Vagina (tissue), 2 donors: Measurements from ENCODE around the gene DUSP5. TPM values are rescaled to one million over a fixed set of nuclear protein-coding genes. Genes with fewer than 3 reads are reported as not detected.
"Not testable (repeated sequence)": the region's sequence is repeated elsewhere in the genome, so short reads cannot be mapped to it uniquely, and the experiment has no call there.

Experiments
- DNase-seq, 2 donors: peaks; one replicate each; pipeline ENCODE4 v3.0.0-alpha.2; 2017; ENCODE audit errors: extremely low spot score in 2 of 2
- H3K27ac ChIP-seq: fragments of 200-600 bp; sonication (generic); one replicate; pipeline ENCODE4 v1.5.1; 2019
- H3K27me3 ChIP-seq: fragments of 200-600 bp; sonication (generic); one replicate; pipeline ENCODE4 v1.5.1; 2019
- H3K36me3 ChIP-seq, 2 donors: fragments of 200-600 bp; sonication (generic); one replicate each; pipeline ENCODE4 v1.5.1; 2017 to 2019
- H3K4me1 ChIP-seq: fragments of 200-600 bp; sonication (generic); one replicate; pipeline ENCODE4 v1.5.1; 2019
- H3K4me3 ChIP-seq, 2 donors: fragments of 200-600 bp; sonication (generic); 1 replicate in 1 of 2; 2 replicates in 1 of 2; pipeline ENCODE4 v1.5.1; 2016 to 2019
- H3K9me3 ChIP-seq: fragments of 200-600 bp; sonication (generic); one replicate; pipeline ENCODE4 v1.5.1; 2019
- POLR2A ChIP-seq, 2 donors: fragments of 450-650 bp; IDR thresholded peaks; one replicate each; pipeline ENCODE4 v1.6.1; 2017; ENCODE audit warnings: antibody characterized with exemption in 2 of 2, mild to moderate bottlenecking in 2 of 2, moderate library complexity in 2 of 2
- POLR2AphosphoS5 ChIP-seq, 2 donors: sonication (generic); formaldehyde crosslinking; IDR thresholded peaks; one replicate each; pipeline ENCODE4 v1.9.0; 2017; ENCODE audit warnings: antibody characterized with exemption in 2 of 2, mild to moderate bottlenecking in 2 of 2, low read depth in 1 of 2; ENCODE audit not compliant: insufficient read depth in 1 of 2
- intact Hi-C: fragments of 100-400 bp; cut with DNase I; formaldehyde crosslinking; loops from one replicate; pipeline ENCODE4 v1.15.1; 2023
- total RNA-seq: library from RNA; depleted of rRNA; stranded (reverse); fragments of >200 nt; gene quantifications from one replicate; pipeline ENCODE4 v1.2.3, GENCODE V29; 2016
- TF ChIP-seq, protein P1 (sequence below), 3 experiments: fragments of 450-650 bp in 2 of 3; fragments of 200-600 bp in 1 of 3; sonication (generic) in 1 of 3; IDR thresholded peaks; one replicate each; pipeline ENCODE4 v1.5.1; 2017 to 2019; ENCODE audit warnings: antibody characterized with exemption in 3 of 3, mild to moderate bottlenecking in 2 of 3, moderate library complexity in 2 of 3

The DUSP5 gene
- total RNA-seq, 1 donor from 2014 or later, result 75.1 TPM

DNA sequence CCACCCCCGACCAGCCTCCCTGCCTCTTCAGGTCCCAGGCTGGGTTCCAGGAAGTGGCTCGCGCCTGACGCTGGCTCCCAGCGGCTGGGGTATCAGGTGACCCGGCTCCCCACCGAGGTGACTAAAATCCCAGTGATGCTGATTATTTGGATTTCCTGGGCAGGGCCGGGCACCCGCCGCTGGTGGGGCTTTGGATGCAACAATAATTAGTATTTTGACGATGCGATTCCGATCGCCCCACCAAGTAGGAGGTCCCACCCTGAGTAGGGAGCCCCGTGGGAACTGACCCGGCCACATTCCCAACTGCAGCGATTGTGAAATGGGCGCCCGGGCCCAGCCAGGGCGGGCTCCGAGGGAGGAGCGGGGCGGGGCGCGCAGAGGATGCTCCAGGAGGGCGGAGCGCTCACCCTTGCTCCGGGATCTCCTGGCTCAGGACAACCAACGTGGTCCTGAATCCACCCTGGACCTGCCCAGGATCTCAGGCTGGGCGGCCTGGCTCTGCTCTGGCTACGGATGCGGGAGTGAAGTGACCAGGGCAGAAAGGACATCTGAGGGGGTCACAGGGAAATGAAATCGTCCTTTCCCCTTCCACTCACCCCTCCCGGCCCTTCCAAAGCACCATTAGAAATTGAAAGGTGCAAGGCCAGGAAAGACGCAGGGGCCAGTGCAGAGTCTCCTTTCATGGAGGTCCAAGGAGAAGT lies 32.6 kb downstream of the DUSP5 start:
- intact Hi-C loops, result no loop called here
- Histone ChIP-seq H3K27ac (no peak overlapping the region), H3K9me3 (no peaks in the 10 kb centered on the region), H3K27me3 (no peaks in the 10 kb centered on the region), H3K4me3 (peak overlapping the region; percentile 23 to 33), H3K36me3 (no peaks in the 10 kb centered on the region), H3K4me1 (peaks cover 8% of the 10 kb centered on the region)
- DNase-seq, result peak; percentile 76 to 85
- TF ChIP-seq POLR2AphosphoS5 (IDR thresholded peaks at IDR 0.05; ENCODE audit: insufficient read depth in 1 of 2, low read depth in 1 of 2) (peak in 1 of 2 donors; percentile 51), POLR2A (IDR thresholded peaks at IDR 0.05) (no peak)
- TF ChIP-seq, protein P1, sequence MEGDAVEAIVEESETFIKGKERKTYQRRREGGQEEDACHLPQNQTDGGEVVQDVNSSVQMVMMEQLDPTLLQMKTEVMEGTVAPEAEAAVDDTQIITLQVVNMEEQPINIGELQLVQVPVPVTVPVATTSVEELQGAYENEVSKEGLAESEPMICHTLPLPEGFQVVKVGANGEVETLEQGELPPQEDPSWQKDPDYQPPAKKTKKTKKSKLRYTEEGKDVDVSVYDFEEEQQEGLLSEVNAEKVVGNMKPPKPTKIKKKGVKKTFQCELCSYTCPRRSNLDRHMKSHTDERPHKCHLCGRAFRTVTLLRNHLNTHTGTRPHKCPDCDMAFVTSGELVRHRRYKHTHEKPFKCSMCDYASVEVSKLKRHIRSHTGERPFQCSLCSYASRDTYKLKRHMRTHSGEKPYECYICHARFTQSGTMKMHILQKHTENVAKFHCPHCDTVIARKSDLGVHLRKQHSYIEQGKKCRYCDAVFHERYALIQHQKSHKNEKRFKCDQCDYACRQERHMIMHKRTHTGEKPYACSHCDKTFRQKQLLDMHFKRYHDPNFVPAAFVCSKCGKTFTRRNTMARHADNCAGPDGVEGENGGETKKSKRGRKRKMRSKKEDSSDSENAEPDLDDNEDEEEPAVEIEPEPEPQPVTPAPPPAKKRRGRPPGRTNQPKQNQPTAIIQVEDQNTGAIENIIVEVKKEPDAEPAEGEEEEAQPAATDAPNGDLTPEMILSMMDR (IDR thresholded peaks at IDR 0.05), result no peak

DNA sequence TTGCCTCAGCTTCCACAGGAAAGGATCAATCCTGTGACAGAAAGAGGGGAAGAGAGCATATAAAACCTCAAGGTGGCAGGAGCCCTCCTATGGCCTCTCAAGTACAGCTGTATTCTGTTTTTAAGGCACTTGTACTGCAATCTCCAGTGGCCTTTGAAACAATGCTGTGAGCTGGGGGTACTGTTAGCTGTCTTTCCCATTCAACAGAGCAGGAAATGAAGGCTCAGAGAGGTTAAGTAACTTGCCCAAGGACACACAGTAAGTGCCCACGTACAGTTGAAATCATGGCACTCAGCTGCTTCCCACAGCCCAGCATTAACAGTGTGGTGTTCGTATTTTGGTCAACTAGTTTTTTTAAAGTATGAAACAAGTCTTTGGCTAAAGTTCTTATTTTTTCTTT lies 34.0 kb downstream of the DUSP5 start:
- intact Hi-C loops, result no loop called here
- peak in 1 of 2 donors; percentile 42 for DNase-seq
- TF ChIP-seq, protein P1 (IDR thresholded peaks at IDR 0.05), result no peak
- TF ChIP-seq POLR2A (IDR thresholded peaks at IDR 0.05) (no peak), POLR2AphosphoS5 (IDR thresholded peaks at IDR 0.05; ENCODE audit: insufficient read depth in 1 of 2, low read depth in 1 of 2) (no peak)

DNA sequence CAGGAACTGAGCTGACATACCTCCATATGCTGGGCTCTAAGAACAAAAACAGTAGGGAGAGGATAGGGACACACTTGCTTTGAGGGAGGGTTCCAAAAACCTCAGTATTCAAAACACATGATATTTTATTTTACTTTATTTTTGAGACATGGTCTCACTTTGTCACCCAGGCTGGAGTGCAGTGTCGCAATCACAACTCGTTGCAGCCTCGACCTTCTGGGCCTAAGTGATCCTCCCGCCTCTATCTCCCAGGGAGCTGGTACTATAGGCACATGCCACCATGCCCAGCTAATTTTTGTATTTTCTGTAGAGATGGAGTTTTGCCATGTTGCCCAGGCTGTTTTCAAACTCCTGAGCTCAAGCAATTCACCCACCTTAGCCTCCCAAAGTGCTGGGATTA lies 34.9 kb downstream of the DUSP5 start:
- H3K36me3 ChIP-seq, intact Hi-C loops, DNase-seq, H3K27ac ChIP-seq, H3K4me3 ChIP-seq, H3K9me3 ChIP-seq, H3K27me3 ChIP-seq, H3K4me1 ChIP-seq: not testable (repeated sequence)

More for the DNA sequence above, 34.0 kb downstream of the DUSP5 start:
- Histone ChIP-seq H3K9me3 (no peaks in the 10 kb centered on the region), H3K4me1 (peaks cover 8% of the 10 kb centered on the region), H3K4me3 (no peak overlapping the region), H3K27ac (no peak overlapping the region), H3K27me3 (no peaks in the 10 kb centered on the region), H3K36me3 (no peaks in the 10 kb centered on the region)

- Histone ChIP-seq H3K4me3 (no peak overlapping the region), H3K36me3 (no peaks in the 10 kb centered on the region), H3K4me1 (peaks cover 8% of the 10 kb centered on the region), H3K27ac (no peak overlapping the region), H3K27me3 (no peaks in the 10 kb centered on the region), H3K9me3 (no peaks in the 10 kb centered on the region)
- no peak for DNase-seq
- TF ChIP-seq, protein P1 (IDR thresholded peaks at IDR 0.05), result no peak
- TF ChIP-seq POLR2AphosphoS5 (IDR thresholded peaks at IDR 0.05; ENCODE audit: insufficient read depth in 1 of 2, low read depth in 1 of 2), result no peak
- no peak for TF ChIP-seq POLR2A (IDR thresholded peaks at IDR 0.05)
- intact Hi-C loops, result no loop called here
Measured at GRCh38 chr10:110533149-110533548, 35.4 kb downstream of the DUSP5 start.

DNA sequence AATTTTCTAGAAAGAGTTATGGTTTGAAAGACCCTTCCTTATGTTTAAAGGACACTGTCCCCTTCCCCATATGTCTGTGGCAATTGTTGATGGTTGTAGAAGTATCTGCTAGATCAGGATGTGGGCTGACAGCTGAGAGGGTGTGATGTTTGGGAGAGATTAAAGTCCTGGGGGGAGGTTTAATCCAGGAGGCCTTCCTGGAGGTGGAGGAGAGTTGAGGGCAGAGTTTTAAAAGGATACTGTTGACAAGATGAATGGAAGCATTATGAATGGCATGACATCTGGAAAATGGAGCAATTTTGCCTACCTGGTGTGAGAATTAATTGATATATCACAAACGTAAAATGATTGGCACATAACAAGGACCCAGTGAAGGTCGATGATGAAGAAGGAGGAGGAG lies 36.9 kb downstream of the DUSP5 start:
- no peaks in the 10 kb centered on the region for H3K9me3 ChIP-seq
- no peak overlapping the region for H3K4me3 ChIP-seq
- no peak for TF ChIP-seq POLR2A (IDR thresholded peaks at IDR 0.05)
- no peak for TF ChIP-seq POLR2AphosphoS5 (IDR thresholded peaks at IDR 0.05; ENCODE audit: insufficient read depth in 1 of 2, low read depth in 1 of 2)
- TF ChIP-seq, protein P1 (IDR thresholded peaks at IDR 0.05), result no peak
- H3K4me1 ChIP-seq, result peaks cover 8% of the 10 kb centered on the region
- no peak overlapping the region for H3K27ac ChIP-seq
- intact Hi-C loops, result no loop called here
- no peaks in the 10 kb centered on the region for H3K27me3 ChIP-seq
- no peak for DNase-seq
- no peaks in the 10 kb centered on the region for H3K36me3 ChIP-seq
